ENCODE results near the gene PARD3.
"Not testable (repeated sequence)": the region's sequence is repeated elsewhere in the genome, so short reads cannot be mapped to it uniquely, and the experiment has no call there.

The PARD3 gene

DNA sequence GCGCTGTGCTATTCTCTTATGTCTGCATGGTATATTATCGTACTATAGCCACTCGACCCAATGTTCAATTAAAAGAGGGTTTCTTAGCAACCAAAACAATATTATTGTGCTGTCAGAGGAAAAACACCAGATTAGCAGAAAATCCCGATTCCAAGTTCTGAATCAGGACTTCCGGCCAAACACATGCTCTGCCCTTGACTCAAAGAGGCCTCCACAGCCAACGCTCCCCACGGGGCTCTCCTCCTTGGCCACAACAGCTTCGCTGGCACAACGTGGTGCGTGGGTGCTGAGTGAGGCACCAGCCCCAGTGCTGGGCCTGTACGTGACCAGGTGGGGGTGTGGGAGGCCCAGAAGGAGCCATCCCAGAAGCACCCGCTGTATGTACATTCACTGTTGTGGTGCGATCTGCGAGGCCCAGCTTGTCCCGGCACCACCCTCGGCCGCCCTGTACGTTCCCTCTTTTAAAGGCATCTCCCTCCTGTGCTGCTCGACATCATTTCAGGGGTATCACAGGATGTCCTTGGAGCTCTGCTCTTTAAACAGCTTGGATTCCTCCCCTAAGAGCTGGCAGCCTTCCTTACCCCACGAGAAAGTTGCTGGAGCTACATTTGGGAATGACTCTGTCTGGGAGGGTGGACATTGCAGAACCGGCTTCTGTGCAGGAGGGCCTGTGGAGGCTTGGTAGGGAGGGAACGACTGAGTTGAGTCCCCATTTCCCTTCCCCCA, 736.2 kb downstream of the PARD3 start:
- DNase-seq = no peak

DNA sequence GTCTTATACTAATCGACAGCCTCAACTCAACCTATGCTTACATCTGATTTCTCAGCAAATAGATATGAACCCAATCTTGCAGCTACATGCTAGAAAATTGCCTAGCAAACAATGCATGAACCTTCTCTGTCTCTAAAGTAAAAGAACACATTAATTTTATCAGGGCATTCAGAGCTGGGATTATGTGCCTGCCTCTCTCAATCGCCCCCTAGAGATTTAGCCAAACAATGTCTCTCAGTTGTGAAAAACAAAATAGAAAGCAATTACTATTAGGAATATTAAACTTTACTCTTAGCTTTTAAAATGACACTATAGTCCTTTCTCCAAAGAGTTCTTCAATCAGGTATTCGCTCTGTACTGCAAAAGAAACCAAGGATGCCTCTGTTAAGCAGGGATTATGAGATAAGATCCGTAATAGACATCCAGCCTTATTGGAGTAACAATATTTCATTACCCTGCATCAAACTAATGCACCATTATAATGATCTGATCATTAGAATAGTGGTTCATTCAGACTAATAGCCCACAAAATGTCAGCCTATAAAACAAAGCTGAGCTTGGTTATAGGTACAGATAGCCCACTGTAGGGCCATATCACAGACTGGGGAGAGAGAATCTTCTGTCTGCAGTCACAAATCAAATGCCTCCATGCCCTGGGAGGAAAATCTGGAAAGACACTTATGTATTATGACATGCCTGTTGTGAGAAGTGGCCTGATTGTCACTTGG, 736.9 kb downstream of the PARD3 start:
- no peak for DNase-seq

- DNase-seq = no peak
Measured at GRCh38 chr10:34076443-34076842, 738.7 kb downstream of the PARD3 start.

- no peak for DNase-seq
Measured at GRCh38 chr10:34075254-34075926, 739.7 kb downstream of the PARD3 start.

DNA sequence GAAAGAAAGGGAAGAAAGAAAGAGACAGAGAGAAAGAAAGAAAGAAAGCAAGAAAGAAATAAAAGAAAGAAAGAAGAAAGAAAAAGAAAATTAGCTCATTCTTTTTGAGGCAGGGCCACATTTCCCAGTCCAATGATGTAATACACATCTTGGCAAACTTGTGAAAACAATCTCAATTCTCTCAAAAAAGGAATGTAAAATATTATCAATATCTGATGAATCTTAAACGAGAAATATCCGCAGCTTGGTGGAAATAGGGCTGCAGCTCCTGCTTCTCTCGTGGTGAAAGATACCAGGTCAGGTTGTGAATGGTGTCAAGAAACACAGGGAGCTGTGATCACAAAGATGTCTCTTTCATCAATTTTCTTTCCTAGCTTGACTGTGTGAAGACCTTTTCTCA, 741.0 kb downstream of the PARD3 start:
- DNase-seq = no peak

- DNase-seq = not testable (repeated sequence)
Measured at GRCh38 chr10:34067741-34068140, 747.4 kb downstream of the PARD3 start.

DNA sequence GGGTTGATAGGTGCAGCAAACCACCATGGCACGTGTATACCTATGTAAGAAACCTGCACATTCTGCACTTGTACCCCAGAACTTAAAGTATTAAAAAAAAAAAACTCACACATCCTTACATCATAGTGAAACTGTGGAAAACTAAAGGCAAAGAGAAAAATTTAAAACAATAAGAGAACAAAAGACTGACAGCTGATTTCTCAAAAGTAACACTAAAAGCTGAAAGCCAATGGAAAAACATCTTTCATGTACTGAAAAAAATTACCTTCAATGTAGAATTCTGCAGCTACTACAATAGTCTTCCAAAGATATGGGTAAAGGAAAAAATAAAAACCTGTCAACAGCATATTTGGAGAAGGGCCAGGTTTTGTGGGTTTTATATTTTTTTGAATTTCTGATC, 751.5 kb downstream of the PARD3 start:
- no peak for DNase-seq

DNA sequence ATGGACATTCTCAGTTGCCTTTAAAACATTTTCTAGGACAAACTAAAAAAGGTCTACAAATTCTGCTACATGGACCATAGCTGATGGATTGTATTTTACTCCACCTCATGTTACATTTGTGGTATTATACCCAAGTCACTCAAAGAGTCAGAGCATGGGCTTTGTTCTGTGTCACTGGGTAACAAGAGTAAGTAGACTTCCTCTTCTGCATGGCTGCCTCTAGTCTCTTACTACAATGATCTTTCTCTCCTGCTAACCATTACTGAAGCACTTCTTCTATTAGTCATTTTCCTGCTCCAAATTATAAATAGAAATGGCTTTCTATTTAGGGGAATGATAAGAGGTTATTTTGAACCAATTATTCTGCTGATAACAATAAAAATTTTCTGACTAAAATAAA, 753.3 kb downstream of the PARD3 start:
- DNase-seq = no peak
